ENCODE measurements around the gene NUFIP1.

- TF ChIP-seq CTCF (IDR thresholded peaks at IDR 0.05) (no peak), POLR2A (IDR thresholded peaks at IDR 0.05) (no peak), EP300 (IDR thresholded peaks at IDR 0.05; ENCODE audit: low read depth) (no peak), POLR2AphosphoS5 (IDR thresholded peaks at IDR 0.05) (no peak)
Observed at GRCh38 chr13:44921246-44921877, 67.9 kb downstream of the NUFIP1 start.

Data from transverse colon (tissue), 4 donors.